Fibroblast of the aortic adventitia (primary cell): ENCODE data around the gene CPA1. TPM values are rescaled to one million over a fixed set of nuclear protein-coding genes. Genes with fewer than 3 reads are reported as not detected.

Experiments used
- DNase-seq: peaks from one replicate; pipeline ENCODE4 v3.0.0-alpha.2; 2010; ENCODE audit warnings: low read depth
- H3K4me3 ChIP-seq: 2 replicates; pipeline ENCODE4 v1.5.1; 2011; ENCODE audit warnings: low read depth, mild to moderate bottlenecking, control low read depth, low read length, moderate library complexity
- CTCF ChIP-seq: IDR thresholded peaks from 2 replicates; pipeline ENCODE4 v1.5.1; 2011; ENCODE audit warnings: mild to moderate bottlenecking, low read length, control low read depth, inconsistent platforms; ENCODE audit not compliant: insufficient read depth
- total RNA-seq: library from RNA; depleted of rRNA; stranded (reverse); fragments of >200 nt; gene quantifications from 2 replicates; pipeline ENCODE4 v1.2.3, GENCODE V29; 2012; ENCODE audit warnings: low replicate concordance

Gene CPA1
- total RNA-seq, 1 donor = 0.45 TPM

GRCh38 chr7:130383187-130383980 is 3.1 kb downstream of the CPA1 start:
- no peak for TF ChIP-seq CTCF
- H3K4me3 ChIP-seq = no peak overlapping the region
- no peak for DNase-seq

- H3K4me3 ChIP-seq = no peak overlapping the region
- no peak for TF ChIP-seq CTCF
- DNase-seq = no peak
These were observed 4.1 kb downstream of the CPA1 start for GRCh38 chr7:130384371-130384801.

DNA sequence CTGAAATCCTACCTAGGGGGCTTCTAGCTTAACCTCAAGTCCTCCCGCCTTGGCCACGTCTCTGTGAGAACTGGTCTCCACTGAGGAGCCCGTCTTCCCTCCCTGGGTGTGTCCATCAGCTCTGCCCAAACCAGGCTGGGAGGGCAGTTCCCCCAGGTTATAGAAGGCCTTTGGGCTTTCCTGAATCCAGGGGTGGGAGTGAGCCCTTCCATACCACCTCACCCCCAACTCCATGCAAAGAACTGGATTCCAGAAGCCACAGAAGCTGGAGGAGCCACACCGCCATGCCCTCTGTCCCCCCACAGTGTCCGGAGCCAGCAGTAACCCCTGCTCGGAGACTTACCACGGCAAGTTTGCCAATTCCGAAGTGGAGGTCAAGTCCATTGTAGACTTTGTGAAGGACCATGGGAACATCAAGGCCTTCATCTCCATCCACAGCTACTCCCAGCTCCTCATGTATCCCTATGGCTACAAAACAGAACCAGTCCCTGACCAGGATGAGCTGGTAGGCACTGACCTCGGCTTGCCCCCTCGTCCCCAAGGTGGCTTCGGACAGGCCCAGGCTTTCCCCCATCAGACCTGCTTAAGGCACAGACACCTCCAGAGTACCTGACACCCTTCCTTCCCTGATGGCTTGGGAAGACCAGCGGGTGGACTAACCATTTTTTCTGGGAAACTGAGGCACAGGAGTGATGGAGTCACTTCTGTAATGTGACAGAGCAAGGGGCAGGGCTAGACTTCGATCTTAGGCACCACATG is 4.7 kb downstream of the CPA1 start:
- no peak overlapping the region for H3K4me3 ChIP-seq
- DNase-seq = no peak
- TF ChIP-seq CTCF = no peak

- no peak for TF ChIP-seq CTCF
- no peak for DNase-seq
- H3K4me3 ChIP-seq = no peak overlapping the region
These were observed 5.3 kb downstream of the CPA1 start for GRCh38 chr7:130385600-130386066.

DNA sequence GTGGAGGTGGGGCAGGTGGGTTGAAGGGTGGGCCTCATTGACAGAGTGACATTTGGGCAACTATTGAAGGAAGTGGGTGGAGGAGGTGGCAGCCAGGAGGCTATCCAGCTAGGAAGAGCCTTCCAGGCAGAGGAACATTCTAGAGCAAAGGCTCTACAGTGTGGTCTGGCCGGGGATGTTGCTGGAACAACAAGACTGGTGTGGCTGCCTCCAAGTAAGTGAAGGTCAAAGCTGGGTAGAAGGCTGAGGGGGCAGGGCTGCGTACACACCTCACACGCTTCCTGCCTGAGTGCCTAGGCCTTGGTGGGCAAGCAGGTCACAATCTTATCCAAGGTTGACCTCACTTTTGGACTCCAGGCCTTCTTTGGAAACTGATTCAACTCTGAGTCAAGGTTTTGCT is 6.6 kb downstream of the CPA1 start:
- no peak overlapping the region for H3K4me3 ChIP-seq
- no peak for TF ChIP-seq CTCF
- DNase-seq = no peak

- DNase-seq = no peak
- no peak overlapping the region for H3K4me3 ChIP-seq
- no peak for TF ChIP-seq CTCF
These were observed 7.0 kb downstream of the CPA1 start for GRCh38 chr7:130387306-130387627.
